IMR-90 (cell line): ENCODE results near the gene TINAGL1.

Source experiments
- CTCF ChIP-seq: conservative IDR thresholded peaks from 2 replicates; pipeline ENCODE4 v1.5.1; 2012; ENCODE audit warnings: mild to moderate bottlenecking, low read depth, low read length, improper control_type of control experiment
- POLR2A ChIP-seq: IDR thresholded peaks from 2 replicates; pipeline ENCODE4 v1.6.1; 2012; ENCODE audit warnings: mild to moderate bottlenecking, low read depth, low read length
- RAD21 ChIP-seq: IDR thresholded peaks from 2 replicates; pipeline ENCODE4 v1.6.1; 2012; ENCODE audit warnings: low read length, improper control_type of control experiment
- RCOR1 ChIP-seq: IDR thresholded peaks from 2 replicates; pipeline ENCODE4 v1.6.1; 2012; ENCODE audit warnings: mild to moderate bottlenecking, low read length, improper control_type of control experiment; ENCODE audit not compliant: insufficient replicate concordance
- RFX5 ChIP-seq: IDR thresholded peaks from 2 replicates; pipeline ENCODE4 v1.8.0; 2012; ENCODE audit warnings: low read depth, mild to moderate bottlenecking, low read length, moderate library complexity
- SMC3 ChIP-seq: fragments of 150-350 bp; IDR thresholded peaks from 2 replicates; pipeline ENCODE4 v1.6.1; 2016; ENCODE audit warnings: low read depth, mild to moderate bottlenecking, antibody characterized with exemption, low read length, moderate library complexity
- USF2 ChIP-seq: fragments of 150-350 bp; IDR thresholded peaks from 2 replicates; pipeline ENCODE4 v1.6.1; 2017; ENCODE audit warnings: mild to moderate bottlenecking, antibody characterized with exemption, low read length, low read depth

- TF ChIP-seq RFX5 (no peak), RCOR1 (no peak), POLR2A (no peak), CTCF (no peak), SMC3 (no peak), USF2 (no peak), RAD21 (no peak)
Measured at GRCh38 chr1:31624731-31625514, 48.6 kb downstream of the TINAGL1 start.
